Stimulated activated CD4-positive, alpha-beta T cell treated with anti-CD3 and anti-CD28 coated beads, Interleukin-2, amount 100 ng/mL, for 48 hours (primary cell): ENCODE results near the gene HSD17B7.
"Not testable (repeated sequence)": the region's sequence is repeated elsewhere in the genome, so short reads cannot be mapped to it uniquely, and the experiment has no call there.

Source experiments
- DNase-seq, 2 donors: peaks; one replicate each; pipeline ENCODE4 v3.0.0-alpha.2; 2020

HSD17B7 gene

GRCh38 chr1:162812357-162812756, 21.9 kb downstream of the HSD17B7 start:
- not testable (repeated sequence) for DNase-seq

- not testable (repeated sequence) for DNase-seq
Observed at GRCh38 chr1:162818136-162818535, 27.6 kb downstream of the HSD17B7 start.

GRCh38 chr1:162818666-162819065, 28.2 kb downstream of the HSD17B7 start:
- not testable (repeated sequence) for DNase-seq

GRCh38 chr1:162822391-162823200, 32.1 kb downstream of the HSD17B7 start:
- no peak for DNase-seq

GRCh38 chr1:162823231-162823630, 32.7 kb downstream of the HSD17B7 start:
- DNase-seq = no peak

- DNase-seq = no peak
Observed at GRCh38 chr1:162823771-162824525, 33.4 kb downstream of the HSD17B7 start.

- no peak for DNase-seq
Observed at GRCh38 chr1:162829268-162829667, 38.8 kb downstream of the HSD17B7 start.

GRCh38 chr1:162832470-162832869, 42.0 kb downstream of the HSD17B7 start:
- DNase-seq = no peak

- no peak for DNase-seq
Observed at GRCh38 chr1:162835157-162835899, 44.8 kb downstream of the HSD17B7 start.

GRCh38 chr1:162838863-162839262, 48.4 kb downstream of the HSD17B7 start:
- no peak for DNase-seq

GRCh38 chr1:162840250-162840839, 49.8 kb downstream of the HSD17B7 start:
- DNase-seq = no peak

GRCh38 chr1:162844153-162844552, 53.7 kb downstream of the HSD17B7 start:
- no peak for DNase-seq

GRCh38 chr1:162846256-162847212, 56.0 kb downstream of the HSD17B7 start:
- DNase-seq = no peak

GRCh38 chr1:162847839-162848453, 57.4 kb downstream of the HSD17B7 start:
- DNase-seq = peak; percentile 83 to 86

GRCh38 chr1:162849711-162850110, 59.2 kb downstream of the HSD17B7 start:
- no peak for DNase-seq

GRCh38 chr1:162851341-162851740, 60.8 kb downstream of the HSD17B7 start:
- no peak for DNase-seq

- peak; percentile 24 to 41 for DNase-seq
Observed at GRCh38 chr1:162854245-162854882, 63.9 kb downstream of the HSD17B7 start.

GRCh38 chr1:162855461-162856150, 65.1 kb downstream of the HSD17B7 start:
- no peak for DNase-seq

GRCh38 chr1:162856260-162856659, 65.8 kb downstream of the HSD17B7 start:
- no peak for DNase-seq

GRCh38 chr1:162857850-162858249, 67.3 kb downstream of the HSD17B7 start:
- DNase-seq = no peak
